ENCODE measurements around the gene POLD3. TPM values are rescaled to one million over a fixed set of nuclear protein-coding genes. Genes with fewer than 3 reads are reported as not detected.

The POLD3 gene
- total RNA-seq, 1 experiment from 2014 or later = 19.5 TPM

- POLR2A ChIA-PET = no interaction called here
- intact Hi-C loops (cut with micrococcal nuclease) = no loop called here
- Mint-ChIP-seq H3K27ac (ENCODE audit: low read depth, unreplicated experiment) (no peak overlapping the region), H3K36me3 (ENCODE audit: insufficient read depth, unreplicated experiment) (no peaks in the 10 kb centered on the region), H3K4me3 (ENCODE audit: unreplicated experiment) (no peak overlapping the region), H3K27me3 (ENCODE audit: insufficient read depth, unreplicated experiment) (no peaks in the 10 kb centered on the region), H3K4me1 (ENCODE audit: insufficient read depth, unreplicated experiment) (peaks cover 6% of the 10 kb centered on the region), H3K9me3 (ENCODE audit: unreplicated experiment) (no peaks in the 10 kb centered on the region)
- BruUV-seq (replicated peaks) = no TSS peak
- CTCF ChIA-PET = interaction anchor here (0.6 to 2.0 kb wide), 6 partner anchors 18 to 295 kb away, joined by 3 to 13 read pairs (median 3); no protein-coding TSS in a partner anchor
- DNase-seq (ENCODE audit: unreplicated experiment) = no peak
- TF ChIP-seq CTCF (IDR thresholded peaks at IDR 0.05; ENCODE audit: unreplicated experiment) = no peak
These were observed 41.2 kb upstream of the POLD3 start for GRCh38 chr11:74550991-74551753.

- H3K4me1 Mint-ChIP-seq (ENCODE audit: insufficient read depth, unreplicated experiment) = peaks cover 1% of the 10 kb centered on the region
- ChIA-PET POLR2A (no interaction called here), CTCF (interaction anchor here (0.6 to 2.0 kb wide), 5 partner anchors 17 to 296 kb away, joined by 3 to 13 read pairs (median 3); no protein-coding TSS in a partner anchor)
- no TSS peak for BruUV-seq (replicated peaks)
- intact Hi-C loops (cut with micrococcal nuclease) = no loop called here
- no peak for TF ChIP-seq CTCF (IDR thresholded peaks at IDR 0.05; ENCODE audit: unreplicated experiment)
- no peaks in the 10 kb centered on the region for H3K27me3 Mint-ChIP-seq (ENCODE audit: insufficient read depth, unreplicated experiment)
- no peaks in the 10 kb centered on the region for H3K36me3 Mint-ChIP-seq (ENCODE audit: insufficient read depth, unreplicated experiment)
- no peak overlapping the region for H3K27ac Mint-ChIP-seq (ENCODE audit: low read depth, unreplicated experiment)
- H3K4me3 Mint-ChIP-seq (ENCODE audit: unreplicated experiment) = no peak overlapping the region
- H3K9me3 Mint-ChIP-seq (ENCODE audit: unreplicated experiment) = no peaks in the 10 kb centered on the region
- no peak for DNase-seq (ENCODE audit: unreplicated experiment)
These were observed 40.6 kb upstream of the POLD3 start for GRCh38 chr11:74551754-74552145.

- Mint-ChIP-seq H3K9me3 (ENCODE audit: unreplicated experiment) (no peaks in the 10 kb centered on the region), H3K27ac (ENCODE audit: low read depth, unreplicated experiment) (no peak overlapping the region), H3K27me3 (ENCODE audit: insufficient read depth, unreplicated experiment) (no peaks in the 10 kb centered on the region), H3K4me3 (ENCODE audit: unreplicated experiment) (no peak overlapping the region), H3K36me3 (ENCODE audit: insufficient read depth, unreplicated experiment) (no peaks in the 10 kb centered on the region), H3K4me1 (ENCODE audit: insufficient read depth, unreplicated experiment) (no peaks in the 10 kb centered on the region)
- no peak for TF ChIP-seq CTCF (IDR thresholded peaks at IDR 0.05; ENCODE audit: unreplicated experiment)
- POLR2A ChIA-PET = no interaction called here
- no TSS peak for BruUV-seq (replicated peaks)
- DNase-seq (ENCODE audit: unreplicated experiment) = no peak
- CTCF ChIA-PET = interaction anchor here (0.7 to 1.5 kb wide), 2 partner anchors 21 to 302 kb away, joined by 3 to 4 read pairs; no protein-coding TSS in a partner anchor
- intact Hi-C loops (cut with micrococcal nuclease) = no loop called here
These were observed 34.9 kb upstream of the POLD3 start for GRCh38 chr11:74557526-74557925.

- Mint-ChIP-seq H3K4me3 (ENCODE audit: unreplicated experiment) (no peak overlapping the region), H3K9me3 (ENCODE audit: unreplicated experiment) (no peaks in the 10 kb centered on the region), H3K4me1 (ENCODE audit: insufficient read depth, unreplicated experiment) (no peaks in the 10 kb centered on the region), H3K27ac (ENCODE audit: low read depth, unreplicated experiment) (no peak overlapping the region), H3K36me3 (ENCODE audit: insufficient read depth, unreplicated experiment) (no peaks in the 10 kb centered on the region), H3K27me3 (ENCODE audit: insufficient read depth, unreplicated experiment) (no peaks in the 10 kb centered on the region)
- intact Hi-C loops (cut with micrococcal nuclease) = no loop called here
- BruUV-seq (replicated peaks) = no TSS peak
- ChIA-PET CTCF (interaction anchor here (0.7 to 3.1 kb wide), 5 partner anchors 11 to 711 kb away, joined by 3 to 20 read pairs (median 3); no protein-coding TSS in a partner anchor), POLR2A (no interaction called here)
- TF ChIP-seq CTCF (IDR thresholded peaks at IDR 0.05; ENCODE audit: unreplicated experiment) = no peak
- DNase-seq (ENCODE audit: unreplicated experiment) = no peak
These were observed 33.1 kb upstream of the POLD3 start for GRCh38 chr11:74559110-74559933.
